Peyer's patch (tissue), 4 donors: Measurements from ENCODE around the gene FAF2.

Source experiments
- POLR2A ChIP-seq, 2 donors: fragments of 450-650 bp; IDR thresholded peaks; one replicate each; pipeline ENCODE4 v1.5.1; 2017; ENCODE audit warnings: antibody characterized with exemption in 2 of 2, mild to moderate bottlenecking in 2 of 2, moderate library complexity in 2 of 2
- TF ChIP-seq, protein P1 (sequence below), 6 experiments: fragments of 450-650 bp in 4 of 6; fragments of 200-600 bp in 2 of 6; sonication (generic) in 1 of 6; IDR thresholded peaks; one replicate each; pipeline ENCODE4 v1.5.1; 2017 to 2019; ENCODE audit warnings: antibody characterized with exemption in 6 of 6, mild to moderate bottlenecking in 3 of 6, moderate library complexity in 1 of 6

DNA sequence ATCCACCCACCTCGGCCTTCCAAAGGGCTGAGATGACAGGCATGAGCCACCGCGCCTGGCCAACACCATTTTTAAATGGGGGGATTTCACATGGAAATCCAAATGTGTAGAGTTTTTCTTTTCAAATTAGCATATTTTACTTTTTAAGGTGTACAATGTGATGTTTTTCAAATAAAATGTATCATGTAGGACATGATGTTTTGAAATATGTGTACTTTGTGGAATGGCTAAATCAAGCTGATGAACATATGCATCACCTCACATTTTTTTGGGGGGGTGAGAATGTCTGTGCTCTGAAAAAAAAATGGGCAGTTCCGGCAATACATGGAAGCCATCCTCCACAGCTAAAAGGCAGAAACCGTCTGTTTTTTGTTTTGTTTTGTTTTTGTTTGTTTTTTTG, 3.4 kb upstream of the FAF2 start:
- TF ChIP-seq, protein P1, sequence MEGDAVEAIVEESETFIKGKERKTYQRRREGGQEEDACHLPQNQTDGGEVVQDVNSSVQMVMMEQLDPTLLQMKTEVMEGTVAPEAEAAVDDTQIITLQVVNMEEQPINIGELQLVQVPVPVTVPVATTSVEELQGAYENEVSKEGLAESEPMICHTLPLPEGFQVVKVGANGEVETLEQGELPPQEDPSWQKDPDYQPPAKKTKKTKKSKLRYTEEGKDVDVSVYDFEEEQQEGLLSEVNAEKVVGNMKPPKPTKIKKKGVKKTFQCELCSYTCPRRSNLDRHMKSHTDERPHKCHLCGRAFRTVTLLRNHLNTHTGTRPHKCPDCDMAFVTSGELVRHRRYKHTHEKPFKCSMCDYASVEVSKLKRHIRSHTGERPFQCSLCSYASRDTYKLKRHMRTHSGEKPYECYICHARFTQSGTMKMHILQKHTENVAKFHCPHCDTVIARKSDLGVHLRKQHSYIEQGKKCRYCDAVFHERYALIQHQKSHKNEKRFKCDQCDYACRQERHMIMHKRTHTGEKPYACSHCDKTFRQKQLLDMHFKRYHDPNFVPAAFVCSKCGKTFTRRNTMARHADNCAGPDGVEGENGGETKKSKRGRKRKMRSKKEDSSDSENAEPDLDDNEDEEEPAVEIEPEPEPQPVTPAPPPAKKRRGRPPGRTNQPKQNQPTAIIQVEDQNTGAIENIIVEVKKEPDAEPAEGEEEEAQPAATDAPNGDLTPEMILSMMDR (IDR thresholded peaks at IDR 0.05) = no peak
- no peak for TF ChIP-seq POLR2A (IDR thresholded peaks at IDR 0.05)
